H1 (cell line): ENCODE data around the gene HLA-DPA1. TPM values are rescaled to one million over a fixed set of nuclear protein-coding genes. Genes with fewer than 3 reads are reported as not detected.

Source experiments
- CHD1 ChIP-seq: IDR thresholded peaks from 2 replicates; pipeline ENCODE4 v1.6.1; 2012; ENCODE audit warnings: low read depth, low read length, improper control_type of control experiment
- CHD7 ChIP-seq: fragments of 300-600 bp; sonication (generic); IDR thresholded peaks from 2 replicates; pipeline ENCODE4 v1.7.1; 2012; ENCODE audit warnings: low read length, moderate library complexity, mild to moderate bottlenecking, inconsistent platforms; ENCODE audit not compliant: insufficient replicate concordance
- CREB1 ChIP-seq: IDR thresholded peaks from 2 replicates; pipeline ENCODE4 v1.6.1; 2012; ENCODE audit warnings: inconsistent platforms
- KDM1A ChIP-seq: fragments of 200-600, 300-600 bp; sonication (generic); IDR thresholded peaks from 2 replicates; pipeline ENCODE4 v1.7.1; 2016; ENCODE audit warnings: mild to moderate bottlenecking, low read length, borderline replicate concordance
- KDM4A ChIP-seq: IDR thresholded peaks from one replicate; pipeline ENCODE4 v1.7.1; 2012; ENCODE audit warnings: low read depth, mild to moderate bottlenecking, moderate library complexity, low read length, inconsistent platforms; ENCODE audit not compliant: severe bottlenecking
- POLR2AphosphoS5 ChIP-seq: IDR thresholded peaks from 2 replicates; pipeline ENCODE4 v1.6.1; 2011; ENCODE audit warnings: low read depth, low read length
- polyA plus RNA-seq, 7 experiments: library from polyadenylated mRNA; depleted of rRNA in 3 of 7; stranded (reverse) in 5 of 7; unstranded in 2 of 7; fragments of >200 nt in 5 of 7; fragments of 200-250 nt in 2 of 7; gene quantifications; 1 replicate in 5 of 7; 2 replicates in 1 of 7; 4 replicates in 1 of 7; pipeline versions ENCODE4 v1.2.1 to v1.2.3, GENCODE V29; 2011 to 2013; ENCODE audit warnings: missing spikeins in 2 of 7, mixed read lengths in 2 of 7
- total RNA-seq: library from RNA; stranded (reverse); fragmentation: NEBNext Ultra II Directional; extraction: Animal tissue kit (Norgen Biotek cat#: 25700); gene quantifications from 2 replicates; pipeline ENCODE4 v1.2.1, GENCODE V29; 2021
- TF ChIP-seq, protein P1 (sequence below): IDR thresholded peaks from 2 replicates; pipeline ENCODE4 v1.6.1; 2011; ENCODE audit warnings: low read depth, mild to moderate bottlenecking, low read length; ENCODE audit not compliant: insufficient read depth
- TF ChIP-seq, protein P2 (sequence below): IDR thresholded peaks from 2 replicates; pipeline ENCODE4 v1.6.1; 2012; ENCODE audit warnings: low read length, inconsistent platforms

Gene HLA-DPA1
- total and polyA plus RNA-seq, 2 of the 8 experiments (the other 6 are each of a cell fraction or from before 2014, with no cell fraction given) = 6.2 to 13.1 TPM

- TF ChIP-seq CHD7 = no peak
- TF ChIP-seq, protein P1, sequence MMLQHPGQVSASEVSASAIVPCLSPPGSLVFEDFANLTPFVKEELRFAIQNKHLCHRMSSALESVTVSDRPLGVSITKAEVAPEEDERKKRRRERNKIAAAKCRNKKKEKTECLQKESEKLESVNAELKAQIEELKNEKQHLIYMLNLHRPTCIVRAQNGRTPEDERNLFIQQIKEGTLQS = no peak
- TF ChIP-seq KDM4A = no peak
- no peak for TF ChIP-seq KDM1A
- TF ChIP-seq POLR2AphosphoS5 = no peak
- TF ChIP-seq CREB1 = no peak
- no peak for TF ChIP-seq CHD1
- TF ChIP-seq, protein P2, sequence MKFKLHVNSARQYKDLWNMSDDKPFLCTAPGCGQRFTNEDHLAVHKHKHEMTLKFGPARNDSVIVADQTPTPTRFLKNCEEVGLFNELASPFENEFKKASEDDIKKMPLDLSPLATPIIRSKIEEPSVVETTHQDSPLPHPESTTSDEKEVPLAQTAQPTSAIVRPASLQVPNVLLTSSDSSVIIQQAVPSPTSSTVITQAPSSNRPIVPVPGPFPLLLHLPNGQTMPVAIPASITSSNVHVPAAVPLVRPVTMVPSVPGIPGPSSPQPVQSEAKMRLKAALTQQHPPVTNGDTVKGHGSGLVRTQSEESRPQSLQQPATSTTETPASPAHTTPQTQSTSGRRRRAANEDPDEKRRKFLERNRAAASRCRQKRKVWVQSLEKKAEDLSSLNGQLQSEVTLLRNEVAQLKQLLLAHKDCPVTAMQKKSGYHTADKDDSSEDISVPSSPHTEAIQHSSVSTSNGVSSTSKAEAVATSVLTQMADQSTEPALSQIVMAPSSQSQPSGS = no peak
These were observed 38.9 kb downstream of the HLA-DPA1 start (continued) for GRCh38 chr6:33034554-33034953.
